Stimulated activated CD4-positive, alpha-beta T cell treated with anti-CD3 and anti-CD28 coated beads, Interleukin-15, amount 100 ng/mL, for 1 hour (primary cell): ENCODE results near the gene SLC25A53.
A peak's percentile ranks its signal among the peaks of the same experiment; 100 is the strongest.

Experiments used
- DNase-seq, 2 donors: peaks; one replicate each; pipeline ENCODE4 v3.0.0-alpha.2; 2020; ENCODE audit warnings: low read depth in 1 of 2, low spot score in 1 of 2

SLC25A53 gene

GRCh38 chrX:104156630-104157529 lies at the start of gene SLC25A53:
Gene SLC25A53, minus strand, starts transcription at chrX:104157009. Its CDS starts 51,752 bp downstream, at chrX:104105257.
- DNase-seq = peak; percentile 36 to 55

- DNase-seq = no peak
Observed at GRCh38 chrX:104205548-104205947, 48.7 kb upstream of the SLC25A53 start.

GRCh38 chrX:104195489-104196084 lies 38.8 kb upstream of the SLC25A53 start:
- DNase-seq = no peak

- DNase-seq = no peak
Observed at GRCh38 chrX:104195013-104195412, 38.2 kb upstream of the SLC25A53 start.

GRCh38 chrX:104193485-104193884 lies 36.7 kb upstream of the SLC25A53 start:
- no peak for DNase-seq

GRCh38 chrX:104189837-104190236 lies 33.0 kb upstream of the SLC25A53 start:
- DNase-seq = no peak

GRCh38 chrX:104187931-104188330 lies 31.1 kb upstream of the SLC25A53 start:
- DNase-seq = no peak

- no peak for DNase-seq
Observed at GRCh38 chrX:104183685-104184084, 26.9 kb upstream of the SLC25A53 start.

- DNase-seq = no peak
Observed at GRCh38 chrX:104173841-104174240, 17.0 kb upstream of the SLC25A53 start.

- no peak for DNase-seq
Observed at GRCh38 chrX:104172788-104173187, 16.0 kb upstream of the SLC25A53 start.

- no peak for DNase-seq
Observed at GRCh38 chrX:104172121-104172520, 15.3 kb upstream of the SLC25A53 start.

GRCh38 chrX:104168127-104168526 lies 11.3 kb upstream of the SLC25A53 start:
- no peak for DNase-seq

- no peak for DNase-seq
Observed at GRCh38 chrX:104166735-104167436, 10.1 kb upstream of the SLC25A53 start.

- peak; percentile 61 to 73 for DNase-seq
Observed at GRCh38 chrX:104165894-104166734, 9.3 kb upstream of the SLC25A53 start, which contains the start of gene FAM199X. Gene FAM199X, plus strand, starts transcription at chrX:104166453. Its CDS starts 333 bp downstream, at chrX:104166786.

- DNase-seq = no peak
Observed at GRCh38 chrX:104151037-104151436, 5.8 kb downstream of the SLC25A53 start.

GRCh38 chrX:104141087-104141760 lies 15.6 kb downstream of the SLC25A53 start:
- no peak for DNase-seq

- DNase-seq = no peak
Observed at GRCh38 chrX:104137496-104137895, 19.3 kb downstream of the SLC25A53 start.

- DNase-seq = peak in 1 of 2 donors; percentile 2
Observed at GRCh38 chrX:104136241-104137019, 20.4 kb downstream of the SLC25A53 start.

- DNase-seq = no peak
Observed at GRCh38 chrX:104135677-104136076, 21.1 kb downstream of the SLC25A53 start.
